Inferior parietal cortex (tissue), 1 donor: ENCODE data around the gene COMMD9.

ENCODE experiments used
- DNase-seq: peaks from one replicate; pipeline ENCODE4 v3.0.0-alpha.2; 2016; ENCODE audit errors: extremely low spot score

Gene COMMD9

DNA sequence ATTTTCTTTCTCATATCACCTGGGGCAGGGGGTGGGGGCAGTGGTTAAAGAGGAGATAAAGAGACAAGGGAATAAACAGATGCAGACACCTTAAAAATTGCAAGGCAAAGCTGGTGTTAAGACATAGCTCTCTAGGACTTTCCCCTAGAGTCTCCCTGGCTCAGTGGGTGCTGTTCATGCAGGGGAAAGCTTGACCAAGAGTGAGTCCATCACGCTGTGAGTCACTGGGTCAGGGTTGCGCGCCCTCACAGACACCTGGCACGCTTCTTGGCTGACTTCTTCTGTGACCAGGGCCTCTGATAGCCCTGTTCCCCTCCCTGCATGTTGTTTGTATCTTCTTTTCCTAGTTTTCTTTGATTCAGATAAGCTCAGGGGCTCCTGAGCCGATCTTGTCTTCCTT is 31.9 kb downstream of the COMMD9 start:
- no peak for DNase-seq

DNA sequence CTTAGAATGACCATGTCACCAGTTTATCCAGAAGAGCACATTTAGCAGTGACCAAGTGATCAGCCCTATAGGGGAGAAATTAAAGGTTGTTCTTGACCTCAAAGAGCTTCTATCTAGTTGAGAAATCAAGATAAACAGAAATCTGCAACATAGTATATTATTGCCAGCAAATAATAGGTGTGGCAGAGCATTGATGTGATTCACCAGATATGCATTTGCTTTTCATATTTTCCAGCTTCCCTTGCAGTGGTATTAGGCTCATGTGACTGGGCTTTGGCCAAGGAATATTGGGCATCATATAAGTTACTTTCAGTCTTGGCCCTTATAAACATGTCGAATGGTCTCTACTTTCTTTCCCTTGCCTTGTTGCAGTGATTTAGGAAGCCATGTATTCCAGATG is 34.5 kb downstream of the COMMD9 start:
- DNase-seq, result no peak

DNA sequence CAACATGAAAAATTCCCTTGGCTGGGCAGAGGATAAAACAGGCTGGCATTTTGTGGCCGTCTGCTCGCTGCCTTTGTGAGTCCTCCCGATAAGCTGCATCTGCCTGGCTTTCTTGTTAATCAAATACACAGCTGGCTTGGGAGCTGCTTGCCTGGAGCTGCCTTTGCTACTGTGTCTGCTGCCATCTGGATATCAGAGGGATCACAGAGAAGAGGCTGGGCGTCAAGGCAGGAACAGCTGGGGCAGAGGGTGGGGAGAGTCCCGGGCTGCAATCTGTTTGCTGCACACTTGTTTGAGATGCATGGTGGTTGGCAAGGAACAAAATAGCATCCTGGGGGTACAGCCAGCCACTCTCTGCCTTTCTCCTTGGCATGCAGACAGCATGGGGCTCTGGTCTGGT is 36.0 kb downstream of the COMMD9 start:
- DNase-seq, result no peak

DNA sequence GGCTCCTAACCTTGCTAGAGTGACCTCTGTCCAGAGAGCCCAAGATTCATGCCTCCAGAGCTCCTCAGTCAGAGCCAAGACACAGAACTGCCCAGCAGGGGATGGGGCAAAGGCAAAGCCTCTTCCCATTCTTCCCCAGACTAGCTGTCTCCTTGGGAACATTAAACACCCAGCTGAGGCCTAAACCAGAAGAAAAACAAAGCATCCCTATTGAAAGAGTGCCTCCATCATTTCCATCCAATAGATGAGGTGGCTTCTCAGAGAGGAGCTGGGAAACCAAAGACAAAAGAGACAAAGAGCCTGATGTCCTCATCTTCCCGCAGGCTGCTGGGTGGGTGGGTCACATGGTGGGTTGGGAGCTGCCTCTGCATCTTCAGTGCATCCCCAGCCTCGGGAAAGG is 37.4 kb downstream of the COMMD9 start:
- DNase-seq, result no peak

DNA sequence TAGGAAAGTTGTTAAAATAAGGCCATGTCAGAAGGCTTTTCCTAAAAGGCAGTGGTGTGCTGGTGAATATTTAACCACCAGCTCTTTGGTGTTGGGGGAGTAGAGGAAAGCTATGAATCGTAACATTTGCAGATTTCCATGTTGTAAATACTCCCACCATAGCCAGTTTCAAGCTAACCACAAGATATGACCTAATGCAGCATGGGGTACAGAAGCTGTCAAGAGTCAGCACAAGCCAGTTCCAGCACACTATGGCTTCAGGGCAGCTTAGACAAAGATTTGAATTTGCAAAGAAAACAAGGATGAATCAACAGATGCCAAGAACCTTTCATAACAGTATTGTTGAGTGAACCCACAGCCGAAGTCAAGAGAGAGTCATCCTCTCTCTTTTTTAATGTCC is 40.0 kb downstream of the COMMD9 start:
- no peak for DNase-seq

DNA sequence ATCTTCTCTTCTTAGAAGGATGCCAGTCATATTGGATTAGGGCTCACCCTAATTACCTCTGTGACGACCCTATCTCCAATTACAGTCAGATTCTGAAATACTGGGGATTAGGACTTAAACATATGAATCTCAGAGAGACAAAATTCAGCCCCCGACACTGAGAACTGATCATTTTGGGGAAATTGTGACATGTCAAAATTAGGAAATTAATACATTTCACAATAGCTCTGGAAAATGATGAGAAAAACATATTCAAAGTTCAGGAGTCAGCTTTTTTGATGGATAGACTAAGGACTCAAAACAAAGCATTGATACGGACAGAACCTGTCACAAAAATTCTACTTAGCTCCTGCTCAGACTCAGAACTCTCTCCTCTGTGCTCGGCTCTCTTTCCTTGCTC is 40.8 kb downstream of the COMMD9 start:
- DNase-seq, result no peak

DNA sequence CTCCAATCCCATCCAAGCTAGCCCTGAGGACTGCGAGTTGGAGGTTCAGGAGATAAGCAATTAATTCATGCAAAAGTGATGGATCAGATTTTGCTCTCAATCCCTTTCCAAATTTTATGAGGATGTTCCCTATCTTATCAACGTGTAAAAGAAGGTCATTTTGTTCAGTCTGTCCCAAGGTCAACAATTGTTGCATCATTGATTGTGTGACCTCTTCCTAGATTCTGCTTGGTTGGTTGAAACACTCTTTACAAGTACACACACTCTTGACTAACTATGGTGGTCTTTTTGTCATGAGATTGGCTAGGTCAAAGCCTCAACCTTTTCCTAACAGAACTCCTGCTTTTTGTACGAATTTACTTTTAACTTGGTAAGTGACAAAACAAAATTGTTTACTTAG is 41.7 kb downstream of the COMMD9 start:
- no peak for DNase-seq

DNA sequence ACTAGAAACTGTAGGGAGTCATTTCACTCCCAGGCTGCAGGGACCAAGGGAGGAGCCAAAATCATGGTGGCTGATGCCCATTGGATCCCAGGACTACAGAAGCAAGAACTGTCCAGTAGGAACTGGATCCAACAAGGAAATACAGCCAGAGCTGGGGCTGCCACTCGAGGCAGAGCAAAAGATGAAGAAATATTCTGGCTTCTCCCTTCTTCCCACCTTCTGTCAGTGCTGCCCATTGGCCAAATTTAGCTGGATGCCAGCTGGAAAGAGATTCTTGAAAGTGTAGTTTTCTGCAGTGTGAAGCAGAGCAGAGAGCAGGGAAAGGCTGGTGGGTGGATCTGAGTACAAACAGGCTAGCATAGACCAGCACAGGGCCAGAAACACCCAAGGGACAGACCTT is 45.6 kb downstream of the COMMD9 start:
- DNase-seq, result peak; percentile 66

DNA sequence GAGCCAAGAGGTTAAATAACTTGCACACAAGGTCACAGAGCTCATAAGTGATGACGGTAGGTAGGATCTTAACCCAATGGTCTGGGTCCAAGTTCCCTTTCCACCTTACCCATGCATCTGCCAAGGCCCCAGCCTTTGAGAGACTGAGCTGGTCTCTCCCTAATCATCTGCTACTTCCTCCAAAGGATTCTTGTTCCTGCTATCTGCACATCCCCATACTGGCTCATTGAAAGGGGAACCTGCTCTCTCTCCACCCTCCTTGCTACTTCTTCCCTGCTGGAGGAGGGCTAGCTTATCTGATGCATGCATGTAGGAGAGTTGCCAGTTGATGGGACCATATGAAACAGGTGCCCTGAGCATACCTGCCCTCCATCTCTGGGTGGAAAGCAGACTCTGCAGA is 47.7 kb downstream of the COMMD9 start:
- no peak for DNase-seq

DNA sequence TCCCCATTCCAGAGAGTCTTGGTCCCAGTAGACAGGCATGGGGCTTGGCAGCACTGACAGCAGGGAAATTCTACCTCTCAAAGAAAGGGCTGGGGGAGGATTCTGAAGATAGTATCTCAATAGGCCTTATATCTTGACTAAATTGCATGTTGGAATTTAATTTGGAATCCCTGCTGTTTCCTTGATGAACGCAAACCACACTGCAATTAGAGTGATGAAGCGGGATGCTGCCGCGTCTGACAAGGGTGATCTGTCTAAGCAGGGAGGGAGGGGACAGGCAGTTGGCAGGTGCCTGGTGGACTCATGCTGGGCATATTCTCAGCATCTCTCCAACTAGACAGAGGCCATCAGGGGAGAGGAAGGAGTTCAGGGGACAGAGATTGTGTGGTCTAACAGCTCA is 48.4 kb downstream of the COMMD9 start:
- DNase-seq, result no peak

DNA sequence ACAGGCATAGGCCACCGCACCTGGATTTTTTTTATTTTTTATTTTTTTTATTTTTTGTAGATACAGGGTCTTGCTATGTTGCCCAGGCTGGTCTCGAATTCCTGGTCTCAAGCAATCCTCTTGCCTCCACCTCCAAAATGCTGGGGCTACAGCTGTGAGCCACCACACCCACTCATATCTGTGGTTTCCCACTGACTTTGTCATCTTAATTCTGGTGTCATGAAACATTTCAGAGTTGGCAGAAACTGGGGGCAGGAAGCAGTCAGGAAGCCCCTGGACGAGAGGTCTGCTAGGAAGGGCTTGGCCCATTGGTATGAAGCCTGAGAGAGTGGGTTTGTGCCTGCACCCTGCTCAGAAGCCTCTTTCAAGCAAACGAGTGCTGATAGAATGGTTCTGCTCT is 49.1 kb downstream of the COMMD9 start:
- DNase-seq, result no peak

DNA sequence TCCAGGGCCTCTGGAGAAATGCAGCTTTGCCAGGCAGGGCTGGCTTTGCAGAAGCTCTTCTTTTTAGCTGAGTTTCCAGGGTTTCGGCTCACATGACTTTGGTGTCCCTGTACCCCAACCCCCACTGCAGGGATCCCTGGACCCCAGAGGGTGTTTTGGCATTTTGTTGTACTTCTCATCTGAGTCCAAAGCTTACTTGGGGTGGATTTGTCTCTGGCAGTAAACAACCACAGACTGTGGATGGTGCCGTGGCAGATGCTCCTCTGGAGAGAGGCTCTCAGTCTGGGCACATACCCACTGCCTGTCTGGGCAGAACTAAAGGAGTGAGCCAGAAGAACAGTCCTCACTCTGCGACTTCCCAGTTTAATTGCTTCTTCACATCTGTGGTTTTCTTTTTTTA is 49.6 kb downstream of the COMMD9 start:
- peak; percentile 37 for DNase-seq

DNA sequence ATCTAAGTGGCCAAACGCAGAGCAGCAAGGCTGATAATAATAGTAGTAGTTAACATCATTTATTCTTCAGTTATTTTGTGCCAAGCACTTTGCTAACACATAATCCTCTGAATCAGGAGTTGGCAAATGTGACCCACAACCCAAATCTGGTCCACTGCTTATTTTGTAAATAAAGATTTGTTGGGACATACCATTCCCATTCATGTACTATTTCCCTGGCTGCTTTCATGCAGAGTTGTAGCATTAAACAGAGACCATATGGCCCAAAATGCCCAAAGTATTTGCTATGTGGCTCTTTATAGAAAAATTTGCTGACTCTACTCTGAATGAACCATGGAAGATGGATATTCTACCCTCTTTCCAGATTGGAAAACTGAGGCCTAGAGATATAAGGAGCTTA is 50.3 kb downstream of the COMMD9 start:
- no peak for DNase-seq

DNA sequence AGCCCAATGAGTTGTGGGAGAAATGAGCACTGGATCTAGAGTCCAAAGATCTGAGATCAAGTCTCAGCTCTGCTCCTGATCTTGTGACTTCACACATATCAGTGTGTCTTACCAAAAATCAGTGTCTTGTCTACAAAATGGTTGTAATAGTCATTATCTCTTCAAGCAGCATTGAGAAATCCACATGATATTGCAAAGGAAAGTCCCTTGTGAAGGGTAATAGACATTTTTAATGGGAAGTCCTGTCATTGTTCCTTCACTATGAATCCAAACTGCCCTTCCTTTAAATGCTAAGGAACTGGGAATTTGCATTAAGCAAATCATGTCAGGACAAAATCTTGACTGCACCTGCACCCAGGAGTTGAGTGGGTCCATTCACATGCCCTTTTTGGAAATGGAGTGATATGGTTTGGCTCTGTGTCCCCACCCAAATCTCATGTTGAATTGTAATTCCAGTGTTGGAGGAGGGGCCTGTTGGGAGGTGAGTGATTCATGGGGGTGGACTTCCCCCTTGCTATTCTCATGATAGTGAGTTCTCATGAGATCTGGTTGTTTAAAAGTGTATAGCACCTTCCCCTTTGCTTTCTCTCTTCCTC is 51.1 kb downstream of the COMMD9 start:
- no peak for DNase-seq

DNA sequence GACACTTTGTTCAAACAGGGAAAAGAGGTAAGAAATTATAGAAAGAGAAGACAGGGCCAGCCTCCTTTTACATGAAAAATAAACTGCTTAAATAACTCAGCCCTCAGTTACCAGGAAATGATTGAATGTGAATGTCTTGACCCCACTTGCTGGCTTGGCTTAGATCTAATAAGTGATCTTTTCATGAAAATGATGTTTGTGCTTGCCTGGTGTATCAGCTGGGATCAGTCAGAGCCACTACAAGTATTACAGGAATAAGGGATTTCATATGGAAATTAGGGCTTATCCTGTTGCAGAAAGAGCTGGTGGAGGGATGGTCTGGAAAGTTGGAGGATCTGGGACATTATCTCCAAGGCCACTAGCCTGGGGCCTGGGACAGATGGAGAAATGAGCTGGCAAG is 51.8 kb downstream of the COMMD9 start:
- no peak for DNase-seq

DNA sequence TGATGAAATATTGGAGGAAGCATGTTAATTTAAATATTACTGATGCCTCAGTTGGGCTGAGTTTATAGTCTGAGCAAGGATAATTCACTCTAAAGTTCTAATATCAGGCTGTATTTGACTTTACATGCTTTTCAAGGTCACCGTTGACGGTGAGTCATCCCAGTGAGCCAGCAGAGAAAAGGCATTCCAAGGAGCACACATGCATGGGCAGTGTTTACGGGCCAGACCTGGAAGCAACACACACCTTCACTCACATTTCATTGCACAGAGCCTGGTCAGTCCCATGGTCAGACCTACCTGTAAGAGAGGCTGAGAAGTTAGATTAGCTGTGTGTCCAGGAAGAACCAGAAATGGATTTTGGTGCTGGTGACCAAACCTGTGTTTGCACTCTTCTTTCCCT is 53.5 kb downstream of the COMMD9 start:
- no peak for DNase-seq

DNA sequence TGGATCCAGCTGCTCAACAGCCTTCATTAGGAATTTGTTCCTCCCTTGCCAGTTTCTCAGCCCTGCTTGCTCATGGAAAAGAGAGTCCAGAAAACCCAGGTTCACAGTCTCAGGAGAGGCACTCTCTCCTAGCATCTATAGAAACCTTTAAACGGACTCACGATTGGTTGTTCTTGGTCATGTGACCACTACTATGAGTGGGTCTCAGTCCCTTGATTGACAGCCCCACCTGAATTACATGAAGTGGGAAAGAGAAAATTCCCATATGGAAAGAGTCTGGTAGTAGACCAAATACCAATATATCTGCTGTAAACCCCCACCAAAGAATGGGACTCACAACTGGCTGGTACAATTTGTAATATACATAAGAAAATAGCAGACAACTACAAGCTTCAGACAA is 54.4 kb downstream of the COMMD9 start:
- no peak for DNase-seq

DNA sequence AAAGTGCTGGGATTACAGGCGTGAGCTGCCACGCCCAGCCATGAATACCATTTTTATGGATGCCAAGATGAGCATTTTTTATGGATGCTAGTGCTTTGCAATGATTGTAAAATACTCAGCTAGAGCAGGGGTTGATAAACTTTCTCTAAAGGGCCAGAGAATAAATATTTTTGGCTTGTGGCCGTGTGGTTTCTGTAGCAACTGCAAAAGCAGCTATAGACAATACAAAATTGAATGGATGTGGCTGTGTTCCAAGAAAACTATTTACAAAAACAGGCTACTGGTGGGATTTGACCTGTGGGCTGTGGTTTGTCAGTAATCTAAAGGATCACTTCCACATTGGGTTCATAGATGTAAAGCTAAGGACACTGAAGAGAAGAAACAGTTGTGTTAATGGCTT is 56.0 kb downstream of the COMMD9 start:
- no peak for DNase-seq

DNA sequence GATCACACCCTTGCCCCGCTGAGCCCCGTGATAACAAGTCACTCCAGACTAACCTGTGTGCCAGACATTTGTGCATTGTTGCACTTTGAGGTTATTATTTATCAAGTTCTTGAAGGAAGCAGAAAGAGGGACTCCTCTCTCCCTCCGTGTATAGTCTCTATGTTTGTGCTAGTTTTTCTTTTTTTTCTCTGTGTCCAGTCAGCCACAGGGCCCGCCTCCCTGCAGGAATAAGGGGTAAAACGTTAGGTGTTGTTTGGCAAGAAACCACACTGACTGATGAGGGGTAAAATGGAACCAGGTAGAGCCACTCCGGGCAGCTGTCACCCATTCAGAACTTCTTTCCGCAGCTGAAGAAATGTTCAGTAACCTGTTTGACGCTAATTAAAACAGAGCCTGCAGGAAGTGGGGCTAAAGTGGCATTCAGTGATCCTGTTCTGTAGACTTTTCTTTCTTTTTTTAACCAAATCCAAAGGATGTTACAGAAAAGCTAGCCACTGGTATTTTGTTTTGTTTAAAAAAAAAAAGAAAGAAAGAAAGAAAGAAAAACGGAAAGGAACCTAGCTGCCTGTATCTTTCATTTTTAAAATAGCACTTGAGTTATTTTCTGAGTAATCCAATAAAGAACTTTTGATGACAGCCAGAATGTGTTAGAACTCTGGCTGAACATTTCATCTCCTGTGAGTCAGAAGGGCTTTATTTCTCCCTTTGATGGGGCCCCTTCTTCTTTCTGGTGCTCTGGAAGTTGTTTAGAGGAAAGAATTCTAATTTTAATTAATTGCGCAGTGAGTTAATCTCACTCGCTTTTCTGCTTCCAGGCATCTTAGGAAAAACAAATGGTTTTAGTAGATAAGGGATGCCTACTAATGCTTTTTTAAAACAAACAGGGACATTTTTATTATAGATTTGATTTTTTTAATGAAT is 58.2 kb downstream of the COMMD9 start:
- no peak for DNase-seq

DNA sequence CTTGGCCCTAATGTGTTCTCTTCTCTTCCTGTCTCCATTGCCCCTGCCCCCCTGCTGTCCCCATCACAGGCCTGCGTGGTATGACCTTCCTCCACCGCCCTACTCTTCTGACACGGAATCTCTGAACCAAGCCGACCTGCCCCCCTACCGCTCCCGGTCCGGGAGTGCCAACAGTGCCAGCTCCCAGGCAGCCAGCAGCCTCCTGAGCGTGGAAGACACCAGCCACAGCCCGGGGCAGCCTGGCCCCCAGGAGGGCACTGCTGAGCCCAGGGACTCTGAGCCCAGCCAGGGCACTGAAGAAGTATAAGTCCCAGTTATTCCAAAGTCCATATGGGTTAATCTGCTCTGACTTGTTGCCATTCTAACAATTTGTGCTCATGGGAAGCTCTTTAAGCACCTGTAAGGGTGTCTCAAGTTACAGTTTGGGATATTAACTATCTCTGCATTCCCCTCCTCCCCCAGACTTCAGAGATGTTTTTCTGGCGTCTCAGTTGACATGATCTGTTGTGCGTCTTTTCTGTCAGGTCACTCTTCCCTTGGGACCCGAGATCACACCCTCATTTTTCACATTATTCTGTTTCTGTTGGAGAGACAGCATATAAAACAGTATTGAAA is 60.0 kb downstream of the COMMD9 start:
- DNase-seq, result no peak

DNA sequence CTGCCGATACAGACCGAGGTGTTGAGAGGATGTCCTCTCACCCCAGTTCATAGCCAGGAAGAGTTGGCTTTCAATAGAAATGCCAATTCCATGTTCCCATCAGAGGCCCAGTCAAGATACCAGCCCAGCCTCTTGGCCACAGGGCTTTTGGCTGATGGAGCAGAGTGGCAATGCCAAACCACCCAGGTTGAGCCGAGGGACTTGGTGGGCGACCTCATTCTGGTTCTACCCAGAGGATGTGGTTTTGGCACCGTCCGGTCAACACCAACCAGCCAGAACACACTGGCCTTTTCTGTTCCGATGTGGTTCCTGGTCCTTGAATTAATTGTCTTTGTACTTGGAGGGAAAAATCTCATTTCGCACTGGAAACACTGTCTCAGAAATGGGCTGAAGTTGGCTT is 60.5 kb downstream of the COMMD9 start:
- DNase-seq, result no peak

DNA sequence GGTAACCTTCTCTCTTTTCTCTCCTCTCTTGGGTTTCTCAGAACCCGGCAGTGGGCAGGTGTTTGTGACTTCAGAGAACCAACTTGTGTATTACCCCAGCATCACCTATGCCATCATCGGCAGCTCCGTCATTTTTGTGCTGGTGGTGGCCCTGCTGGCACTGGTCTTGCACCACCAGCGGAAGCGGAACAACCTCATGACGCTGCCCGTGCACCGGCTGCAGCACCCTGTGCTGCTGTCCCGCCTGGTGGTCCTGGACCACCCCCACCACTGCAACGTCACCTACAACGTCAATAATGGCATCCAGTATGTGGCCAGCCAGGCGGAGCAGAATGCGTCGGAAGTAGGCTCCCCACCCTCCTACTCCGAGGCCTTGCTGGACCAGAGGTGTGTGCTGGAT is 62.2 kb downstream of the COMMD9 start:
- no peak for DNase-seq

DNA sequence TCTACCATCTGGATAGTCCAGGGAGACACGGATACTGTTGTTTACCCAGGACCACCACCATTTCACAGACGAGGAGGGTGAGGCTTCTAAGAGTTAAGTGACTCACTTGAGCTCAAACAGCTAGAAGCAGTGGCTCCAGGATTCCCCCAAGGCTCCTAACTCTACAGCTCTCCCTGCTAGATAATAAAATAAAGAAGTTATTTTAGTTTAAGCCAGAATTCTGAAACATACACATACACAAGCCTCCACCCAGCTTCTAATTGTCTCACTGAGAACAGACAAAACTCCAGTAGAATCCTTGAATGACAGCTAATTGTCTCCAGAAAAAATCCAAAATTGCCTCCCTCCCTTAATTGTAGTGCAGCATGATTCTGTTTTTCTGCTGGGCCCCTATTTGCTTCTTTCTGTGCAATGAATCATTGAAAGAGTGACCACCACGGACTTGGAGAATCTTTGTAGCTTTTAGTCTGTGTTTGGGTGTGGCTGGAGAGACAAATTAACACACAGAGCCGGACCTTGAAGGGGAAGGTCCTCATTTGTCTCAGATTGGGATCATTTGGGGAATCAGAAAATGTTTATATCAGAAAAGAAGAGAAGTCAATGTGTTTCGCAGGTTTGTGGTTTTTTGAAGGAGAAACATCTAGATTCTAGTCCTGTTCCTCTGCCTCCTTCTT is 64.9 kb downstream of the COMMD9 start:
- DNase-seq, result no peak
